Natural killer cell (primary cell): ENCODE measurements around the gene LUC7L3. TPM values are rescaled to one million over a fixed set of nuclear protein-coding genes. Genes with fewer than 3 reads are reported as not detected.
A peak's percentile ranks its signal among the peaks of the same experiment; 100 is the strongest.

ENCODE experiments used
- ATAC-seq, 3 donors: fragments of 150-1000 bp in 2 of 3; fragments of 200-7000 bp in 1 of 3; cut with Tn5 transposase; 1 replicate in 1 of 3; 2 replicates in 2 of 3; pipeline ENCODE4 v1.10.0; 2021; ENCODE audit warnings: mild to moderate bottlenecking in 2 of 3, moderate library complexity in 2 of 3
- DNase-seq, 2 donors: peaks; one replicate each; pipeline versions ENCODE4 v3.0.0 to v3.0.0-alpha.2; 2013 to 2021; ENCODE audit warnings: mixed read lengths in 1 of 2
- H3K27ac ChIP-seq: one replicate; pipeline ENCODE4 v1.5.1; 2013; ENCODE audit warnings: mild to moderate bottlenecking, low read length
- H3K27me3 ChIP-seq: one replicate; pipeline ENCODE4 v1.6.1; 2013; ENCODE audit warnings: low read length; ENCODE audit not compliant: control insufficient read depth, insufficient read depth
- H3K36me3 ChIP-seq: one replicate; pipeline ENCODE4 v1.6.1; 2013; ENCODE audit warnings: low read length; ENCODE audit not compliant: control insufficient read depth, insufficient read depth
- H3K4me1 ChIP-seq: one replicate; pipeline ENCODE4 v1.6.1; 2013; ENCODE audit warnings: low read length; ENCODE audit not compliant: control insufficient read depth, insufficient read depth
- H3K4me3 ChIP-seq: one replicate; pipeline ENCODE4 v1.5.1; 2013; ENCODE audit warnings: low read length
- H3K9me3 ChIP-seq: one replicate; pipeline ENCODE4 v1.6.1; 2013; ENCODE audit warnings: low read length; ENCODE audit not compliant: control insufficient read depth, insufficient read depth
- H3K27ac Mint-ChIP-seq, 2 donors: one replicate each; pipeline ENCODE4 v1.8.0; 2022; ENCODE audit warnings: mild to moderate bottlenecking in 2 of 2, mixed read lengths in 2 of 2, moderate library complexity in 1 of 2
- H3K27me3 Mint-ChIP-seq, 2 donors: one replicate each; pipeline ENCODE4 v1.8.0; 2022; ENCODE audit warnings: low read depth in 2 of 2, mixed read lengths in 2 of 2
- H3K36me3 Mint-ChIP-seq: one replicate; pipeline ENCODE4 v1.8.0; 2022; ENCODE audit warnings: mixed read lengths
- H3K4me1 Mint-ChIP-seq, 2 donors: one replicate each; pipeline ENCODE4 v1.8.0; 2022; ENCODE audit warnings: mixed read lengths in 2 of 2
- H3K4me3 Mint-ChIP-seq: one replicate; pipeline ENCODE4 v1.8.0; 2022; ENCODE audit warnings: mild to moderate bottlenecking, moderate library complexity, mixed read lengths
- H3K9me3 Mint-ChIP-seq, 2 donors: one replicate each; pipeline ENCODE4 v1.8.0; 2022; ENCODE audit warnings: mixed read lengths in 2 of 2
- CTCF ChIP-seq: fragments of 200-600 bp; IDR thresholded peaks from one replicate; pipeline ENCODE4 v1.8.0; 2022; ENCODE audit warnings: antibody characterized with exemption
- WGBS: methylation state at CpG from one replicate; pipeline ENCODE4 v1.1.7; 2013; ENCODE audit warnings: missing lambda C conversion rate; ENCODE audit not compliant: insufficient coverage; 5-methylcytosine and 5-hydroxymethylcytosine counted together
- intact Hi-C: fragments of 100-400 bp; cut with micrococcal nuclease; formaldehyde crosslinking; loops from one replicate; pipeline ENCODE4 v1.14.2; 2022
- total RNA-seq, 4 donors: library from RNA; stranded (reverse); fragments of 120-200 nt in 1 of 4; gene quantifications; one replicate each; pipeline versions ENCODE4 v1.2.3 to v1.2.4, GENCODE V29; 2013 to 2022

The LUC7L3 gene
- 100 to 1,000 TPM; 152 to 213 (median 196) TPM for total RNA-seq
- 157 TPM for total RNA-seq (2013)

- H3K27me3 Mint-ChIP-seq, result no peaks in the 10 kb centered on the region
- H3K36me3 Mint-ChIP-seq, result no peaks in the 10 kb centered on the region
- intact Hi-C loops, result loop anchor here (1.0 kb wide), 2 partner anchors 12 to 434 kb away; partner anchors contain the start of genes ANKRD40 and NME1
- H3K27ac ChIP-seq, result peak within 1 kb of the TSS; percentile 96
- no peaks in the 10 kb centered on the region for H3K9me3 Mint-ChIP-seq
- H3K4me1 ChIP-seq, result peaks cover 23% of the 10 kb centered on the region
- peak within 1 kb of the TSS; percentile 95 to 98 for H3K27ac Mint-ChIP-seq
- WGBS, result under 1% methylated on average over 76 of the region's 76 CpGs
- H3K9me3 ChIP-seq, result no peaks in the 10 kb centered on the region
- no peak for TF ChIP-seq CTCF
- H3K4me1 Mint-ChIP-seq, result peaks cover 33% of the 10 kb centered on the region in 2 donors
- peak; percentile 95 to 96 for DNase-seq
- ATAC-seq, result peak; percentile 93 to 99 (median 95)
- peak within 1 kb of the TSS; percentile 99 for H3K4me3 Mint-ChIP-seq
- H3K36me3 ChIP-seq, result no peaks in the 10 kb centered on the region
- H3K27me3 ChIP-seq, result no peaks in the 10 kb centered on the region
- peak within 1 kb of the TSS; percentile 80 for H3K4me3 ChIP-seq
These were observed at the start of gene LUC7L3 for GRCh38 chr17:50719144-50719923. LUC7L3 (plus strand) TSS chr17:50719603; CDS start chr17:50719733, 130 bp downstream.

GRCh38 chr17:50672071-50672470 is 47.3 kb upstream of the LUC7L3 start:
- H3K36me3 ChIP-seq, result no peaks in the 10 kb centered on the region
- no peak for ATAC-seq
- Mint-ChIP-seq H3K36me3 (no peaks in the 10 kb centered on the region), H3K9me3 (no peaks in the 10 kb centered on the region), H3K4me1 (no peaks in the 10 kb centered on the region), H3K27me3 (no peaks in the 10 kb centered on the region), H3K27ac (no peak overlapping the region), H3K4me3 (no peak overlapping the region)
- no peaks in the 10 kb centered on the region for H3K4me1 ChIP-seq
- intact Hi-C loops, result no loop called here
- no peak for DNase-seq
- TF ChIP-seq CTCF, result no peak
- H3K27ac ChIP-seq, result no peak overlapping the region
- H3K9me3 ChIP-seq, result no peaks in the 10 kb centered on the region
- H3K27me3 ChIP-seq, result no peaks in the 10 kb centered on the region
- no peak overlapping the region for H3K4me3 ChIP-seq
- WGBS, result 94% methylated on average over 5 of the region's 5 CpGs

GRCh38 chr17:50672831-50673551 is 46.4 kb upstream of the LUC7L3 start:
- peaks cover 0 to 3% of the 10 kb centered on the region in 2 donors for H3K27me3 Mint-ChIP-seq
- DNase-seq (no peak), ATAC-seq (no peak)
- H3K4me1 Mint-ChIP-seq, result no peaks in the 10 kb centered on the region
- H3K36me3 ChIP-seq, result no peaks in the 10 kb centered on the region
- H3K9me3 Mint-ChIP-seq, result no peaks in the 10 kb centered on the region
- no peaks in the 10 kb centered on the region for H3K4me1 ChIP-seq
- 90% methylated on average over 20 of the region's 20 CpGs for WGBS
- H3K27ac ChIP-seq, result no peak overlapping the region
- H3K9me3 ChIP-seq, result no peaks in the 10 kb centered on the region
- TF ChIP-seq CTCF, result no peak
- intact Hi-C loops, result no loop called here
- no peak overlapping the region for H3K27ac Mint-ChIP-seq
- no peaks in the 10 kb centered on the region for H3K36me3 Mint-ChIP-seq
- no peak overlapping the region for H3K4me3 Mint-ChIP-seq
- H3K27me3 ChIP-seq, result no peaks in the 10 kb centered on the region
- no peak overlapping the region for H3K4me3 ChIP-seq
